AG09319 (cell line): Measurements from ENCODE around the gene SLC22A17.

Experiments
- DNase-seq: peaks from one replicate; pipeline ENCODE4 v3.0.0-alpha.2; 2010; ENCODE audit warnings: low read depth; ENCODE audit errors: extremely low read depth
- TF ChIP-seq, protein P1 (sequence below): IDR thresholded peaks from 2 replicates; pipeline ENCODE4 v1.5.1; 2011; ENCODE audit warnings: low read depth, mild to moderate bottlenecking, inconsistent platforms, low read length, moderate library complexity

The SLC22A17 gene

DNA sequence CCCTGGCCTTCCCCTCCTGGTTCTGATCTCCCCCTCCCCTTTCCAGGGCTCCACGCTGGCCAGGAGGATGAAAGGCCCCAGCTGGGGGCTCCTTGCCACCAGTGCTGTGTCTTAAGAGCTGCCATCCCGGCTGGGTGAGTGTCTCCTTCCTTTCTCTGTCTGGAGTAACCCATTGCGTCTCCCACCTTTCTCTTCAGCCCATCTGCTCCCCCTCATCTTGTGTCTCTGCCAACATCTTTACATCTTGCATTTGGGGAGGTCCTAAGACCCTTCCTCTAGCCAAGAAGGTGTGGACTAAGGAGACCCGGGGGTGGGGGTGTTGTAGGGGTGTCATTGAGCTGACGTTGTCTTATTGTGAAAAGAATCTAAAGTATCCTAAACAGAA is 45.5 kb downstream of the SLC22A17 start:
- TF ChIP-seq, protein P1, sequence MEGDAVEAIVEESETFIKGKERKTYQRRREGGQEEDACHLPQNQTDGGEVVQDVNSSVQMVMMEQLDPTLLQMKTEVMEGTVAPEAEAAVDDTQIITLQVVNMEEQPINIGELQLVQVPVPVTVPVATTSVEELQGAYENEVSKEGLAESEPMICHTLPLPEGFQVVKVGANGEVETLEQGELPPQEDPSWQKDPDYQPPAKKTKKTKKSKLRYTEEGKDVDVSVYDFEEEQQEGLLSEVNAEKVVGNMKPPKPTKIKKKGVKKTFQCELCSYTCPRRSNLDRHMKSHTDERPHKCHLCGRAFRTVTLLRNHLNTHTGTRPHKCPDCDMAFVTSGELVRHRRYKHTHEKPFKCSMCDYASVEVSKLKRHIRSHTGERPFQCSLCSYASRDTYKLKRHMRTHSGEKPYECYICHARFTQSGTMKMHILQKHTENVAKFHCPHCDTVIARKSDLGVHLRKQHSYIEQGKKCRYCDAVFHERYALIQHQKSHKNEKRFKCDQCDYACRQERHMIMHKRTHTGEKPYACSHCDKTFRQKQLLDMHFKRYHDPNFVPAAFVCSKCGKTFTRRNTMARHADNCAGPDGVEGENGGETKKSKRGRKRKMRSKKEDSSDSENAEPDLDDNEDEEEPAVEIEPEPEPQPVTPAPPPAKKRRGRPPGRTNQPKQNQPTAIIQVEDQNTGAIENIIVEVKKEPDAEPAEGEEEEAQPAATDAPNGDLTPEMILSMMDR: no peak
- DNase-seq: no peak

DNA sequence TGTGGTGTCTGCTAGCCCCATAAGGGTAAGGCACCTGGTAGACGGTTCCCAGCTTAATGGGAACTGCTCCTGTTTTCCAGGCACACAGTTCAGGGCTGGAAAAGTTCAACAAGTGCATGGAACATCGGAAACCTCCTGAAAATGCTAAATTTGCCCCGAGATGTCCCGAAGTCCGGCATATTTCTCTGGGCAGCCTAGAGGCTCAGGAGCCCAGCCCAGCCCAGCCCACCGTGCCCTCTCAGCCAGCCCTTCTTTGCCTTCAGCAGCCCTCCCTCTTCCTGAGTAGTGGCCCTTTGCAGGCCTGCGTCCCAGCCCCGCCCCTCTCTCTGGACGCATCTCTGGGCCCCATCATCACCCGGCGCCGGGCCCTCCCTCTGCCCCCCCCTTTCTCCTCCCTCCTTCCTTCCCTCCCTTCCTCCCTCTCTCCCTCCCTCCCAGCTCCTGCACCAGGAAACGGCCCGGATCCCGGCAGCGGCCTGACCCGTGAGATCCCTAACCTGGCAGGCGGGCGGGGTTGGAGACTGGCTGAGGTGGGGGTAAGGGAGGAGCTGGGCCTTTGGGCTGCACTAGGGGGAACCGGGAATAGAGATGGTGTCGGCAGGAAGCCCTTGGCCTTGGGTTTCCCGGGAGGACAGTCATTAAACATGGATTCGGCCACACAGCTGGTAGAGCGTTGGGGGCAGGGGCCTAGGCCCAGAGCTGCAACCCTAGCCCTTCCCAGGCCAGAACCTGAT is 46.1 kb downstream of the SLC22A17 start, which contains the start of gene BCL2L2:
Gene BCL2L2 (plus strand): TSS at position 422 of the 734 bp plus-strand sequence. CDS start 935 bp downstream, outside the sequence.
- TF ChIP-seq, protein P1: no peak
- DNase-seq: peak; percentile 68

DNA sequence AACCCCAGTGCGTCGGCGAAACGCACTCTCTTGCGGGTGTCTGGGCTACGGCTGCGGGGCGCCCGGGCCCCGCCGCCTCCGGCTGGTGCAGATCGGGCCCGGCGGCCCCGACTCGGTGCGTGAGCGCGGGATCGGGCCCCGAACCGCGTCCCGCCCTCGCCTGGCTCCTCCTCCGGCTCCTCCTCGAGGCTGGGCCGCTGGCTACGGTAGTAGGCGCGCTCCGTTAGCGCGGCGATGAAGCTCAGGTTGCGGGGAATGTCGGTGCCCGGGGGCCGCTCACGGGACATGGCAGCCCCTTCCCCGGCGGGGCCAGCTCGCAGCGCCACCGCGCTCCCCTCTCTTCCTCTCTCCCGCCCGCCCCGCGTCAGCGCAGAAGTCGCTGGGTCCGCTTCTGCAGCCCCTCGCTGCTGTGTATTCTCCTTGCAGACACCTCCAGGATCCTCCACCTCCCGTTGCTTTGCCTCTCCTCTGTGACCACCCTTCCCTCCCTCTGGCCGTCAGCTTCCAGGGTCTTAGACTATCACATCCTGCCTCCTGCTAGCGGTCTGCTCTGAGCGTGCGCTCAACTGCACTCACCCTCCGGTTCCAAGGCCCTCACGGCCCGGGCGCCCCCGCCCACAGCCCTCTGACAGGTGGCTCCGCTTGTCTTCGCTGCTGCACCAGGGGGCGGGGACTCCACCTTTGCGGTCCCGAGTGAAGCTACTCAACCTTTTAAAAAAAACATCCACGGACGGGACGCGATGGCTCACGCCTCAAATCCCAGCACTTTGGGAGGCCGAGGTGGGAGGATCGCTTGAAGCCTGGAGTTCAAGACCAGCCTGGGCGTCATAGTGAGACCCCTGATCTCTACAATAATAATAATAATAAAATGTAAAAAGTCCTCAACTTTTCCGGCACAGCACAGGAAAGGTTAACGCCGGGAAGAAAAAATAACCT is 50.1 kb downstream of the SLC22A17 start, which contains the start of gene PPP1R3E:
Gene PPP1R3E (minus strand): TSS at position 570 of the 936 bp plus-strand sequence. CDS start 283 bp downstream, at position 287.
- TF ChIP-seq, protein P1: no peak
- no peak for DNase-seq

DNA sequence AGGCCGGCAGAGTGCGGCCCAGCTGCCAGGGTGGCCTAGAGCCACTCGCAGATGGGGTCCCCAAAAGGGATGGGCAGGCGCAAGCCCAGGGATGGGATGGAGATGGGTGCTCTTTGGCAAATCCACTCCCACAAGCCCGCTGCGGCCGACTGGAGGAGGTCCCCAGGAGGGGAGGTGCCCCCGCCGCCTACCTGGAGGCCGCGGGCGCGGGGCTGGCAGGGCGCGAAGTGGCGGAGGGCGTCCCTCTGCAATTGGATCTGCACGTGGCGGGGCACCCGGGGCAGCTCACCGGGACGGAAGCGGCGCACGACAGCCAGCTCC is 50.8 kb downstream of the SLC22A17 start:
- DNase-seq: no peak
- TF ChIP-seq, protein P1: no peak

DNA sequence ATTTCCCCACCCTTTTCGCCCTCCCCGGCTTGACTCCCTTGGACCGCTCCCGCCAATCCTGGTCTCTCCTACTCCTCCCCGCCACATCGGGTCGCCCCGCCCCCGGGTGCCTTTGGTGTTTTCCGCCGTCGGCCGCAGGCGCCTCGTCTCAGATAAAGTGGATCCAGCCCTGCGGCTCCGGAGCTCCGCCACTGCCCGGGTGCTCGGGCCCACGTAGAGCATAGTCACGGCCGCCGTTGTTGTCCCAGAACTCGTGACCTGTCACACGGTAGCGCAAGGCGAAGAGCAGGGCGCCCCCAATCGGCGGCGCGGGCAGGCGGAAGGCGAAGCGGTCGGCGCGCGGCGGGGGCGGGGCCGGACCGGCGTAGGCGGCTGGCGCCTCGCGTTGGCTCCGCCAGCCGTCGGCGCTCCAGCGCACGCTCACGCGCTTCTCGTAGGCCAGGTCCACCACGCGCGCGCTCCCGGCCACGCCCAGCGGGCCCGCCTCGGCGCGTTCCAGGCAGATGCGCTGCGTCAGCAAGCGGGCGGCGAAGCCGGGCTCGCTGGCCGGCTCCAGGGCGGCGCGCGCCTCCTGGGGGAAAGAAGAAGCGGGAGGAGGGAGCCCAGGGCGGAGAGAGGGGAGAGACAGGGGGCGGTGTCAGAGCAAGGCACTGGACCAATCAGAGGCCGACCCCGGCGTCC is 51.3 kb downstream of the SLC22A17 start:
- TF ChIP-seq, protein P1: peak; percentile 60
- peak; percentile 97 for DNase-seq

DNA sequence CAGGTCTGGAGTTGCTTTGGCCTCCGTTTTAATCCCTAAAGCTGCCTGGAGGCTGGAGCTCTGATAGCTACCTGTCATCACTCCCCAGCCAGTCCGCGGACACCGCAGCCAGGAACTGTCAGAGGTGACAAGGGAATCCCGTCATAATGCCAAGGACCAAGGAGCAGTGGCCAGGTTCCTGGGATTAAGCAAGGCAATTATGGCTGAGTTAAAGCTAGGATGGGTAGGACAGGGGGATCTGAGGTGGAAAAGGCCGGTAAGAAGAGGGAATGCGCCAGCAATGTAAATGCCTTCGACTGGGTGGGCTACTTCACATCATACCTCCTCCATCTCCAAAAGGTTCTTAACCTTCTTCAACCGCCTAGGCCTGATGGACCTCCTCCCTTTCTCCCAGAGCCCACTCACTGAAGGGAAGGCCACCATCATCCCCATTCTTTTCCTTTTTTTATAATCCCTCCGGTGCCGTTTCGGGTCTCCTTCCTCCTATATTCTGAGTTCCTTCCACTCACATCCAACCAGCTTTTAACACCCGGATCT is 51.9 kb downstream of the SLC22A17 start:
- no peak for DNase-seq
- TF ChIP-seq, protein P1: no peak
